HCT116 (cell line): ENCODE data around the gene EYA2.

Experiments
- ATF3 ChIP-seq: IDR thresholded peaks from 2 replicates; pipeline ENCODE4 v1.6.1; 2012
- ELF1 ChIP-seq: IDR thresholded peaks from 2 replicates; pipeline ENCODE4 v1.6.1; 2012; ENCODE audit warnings: low read depth, borderline replicate concordance
- EZH2 ChIP-seq: fragments of 200-600 bp; sonication (generic); IDR thresholded peaks from 2 replicates; pipeline ENCODE4 v1.6.1; 2017; ENCODE audit warnings: antibody characterized with exemption, mixed run types
- MAX ChIP-seq: IDR thresholded peaks from 2 replicates; pipeline ENCODE4 v1.6.1; 2012
- POLR2A ChIP-seq: IDR thresholded peaks from 2 replicates; pipeline ENCODE4 v1.7.0; 2011; ENCODE audit warnings: borderline replicate concordance; ENCODE audit not compliant: insufficient read depth, insufficient read length; ENCODE audit errors: extremely low read depth
- POLR2AphosphoS5 ChIP-seq: IDR thresholded peaks from 2 replicates; pipeline ENCODE4 v1.6.1; 2011; ENCODE audit warnings: mild to moderate bottlenecking, low read depth, low read length, moderate library complexity
- REST ChIP-seq: IDR thresholded peaks from 2 replicates; pipeline ENCODE4 v1.6.1; 2012; ENCODE audit warnings: low read depth
- SIN3A ChIP-seq: IDR thresholded peaks from 2 replicates; pipeline ENCODE4 v1.6.1; 2012; ENCODE audit warnings: low read depth
- SP1 ChIP-seq: IDR thresholded peaks from 2 replicates; pipeline ENCODE4 v1.6.1; 2012; ENCODE audit warnings: low read depth
- ZBTB33 ChIP-seq: IDR thresholded peaks from 2 replicates; pipeline ENCODE4 v1.6.1; 2011; ENCODE audit warnings: mild to moderate bottlenecking, low read length, moderate library complexity; ENCODE audit not compliant: insufficient replicate concordance; ENCODE audit errors: extremely low read depth
- ZFX ChIP-seq: fragments of 450-650 bp; IDR thresholded peaks from 2 replicates; pipeline ENCODE4 v1.6.1; 2017
- ZNF274 ChIP-seq: fragments of 200-500 bp; sonication (Bioruptor generic); IDR thresholded peaks from 2 replicates; pipeline ENCODE4 v1.6.1; 2014; ENCODE audit warnings: mild to moderate bottlenecking, low read depth, low read length, inconsistent platforms
- TF ChIP-seq, protein P1 (sequence below), 3 experiments: fragments of 200-600 bp in 1 of 3; sonication (generic) in 1 of 3; IDR thresholded peaks in 2 of 3; conservative IDR thresholded peaks in 1 of 3; 2 replicates each; pipeline ENCODE4 v1.5.1; 2012 to 2017; ENCODE audit warnings: low read depth in 2 of 3, low read length in 2 of 3, antibody characterized with exemption in 1 of 3, borderline replicate concordance in 1 of 3, control low read depth in 1 of 3, mild to moderate bottlenecking in 1 of 3, mixed read lengths in 1 of 3, mixed run types in 1 of 3, moderate library complexity in 1 of 3; ENCODE audit not compliant: insufficient read depth in 1 of 3

DNA sequence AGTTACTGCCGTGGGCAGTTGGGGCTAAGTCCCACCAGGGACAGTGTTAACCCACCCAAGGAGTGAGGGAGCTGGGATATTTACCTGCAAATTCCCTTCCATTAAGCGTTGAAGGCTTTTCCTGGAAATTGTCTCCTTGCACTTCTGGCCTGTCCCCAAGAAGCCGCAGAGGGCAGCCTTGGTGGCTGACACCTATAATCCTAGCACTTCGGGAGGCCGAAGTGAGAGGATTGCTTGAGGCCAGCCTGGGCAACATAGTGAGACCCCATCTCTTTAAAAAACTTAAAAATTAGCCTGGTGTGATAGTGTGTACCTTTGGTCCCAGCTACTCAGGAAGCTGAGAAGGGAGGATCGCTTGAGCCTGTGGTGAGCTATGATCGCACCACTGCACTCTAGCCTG is 204.4 kb downstream of the EYA2 start:
- no peak for TF ChIP-seq EZH2
- TF ChIP-seq, protein P1, sequence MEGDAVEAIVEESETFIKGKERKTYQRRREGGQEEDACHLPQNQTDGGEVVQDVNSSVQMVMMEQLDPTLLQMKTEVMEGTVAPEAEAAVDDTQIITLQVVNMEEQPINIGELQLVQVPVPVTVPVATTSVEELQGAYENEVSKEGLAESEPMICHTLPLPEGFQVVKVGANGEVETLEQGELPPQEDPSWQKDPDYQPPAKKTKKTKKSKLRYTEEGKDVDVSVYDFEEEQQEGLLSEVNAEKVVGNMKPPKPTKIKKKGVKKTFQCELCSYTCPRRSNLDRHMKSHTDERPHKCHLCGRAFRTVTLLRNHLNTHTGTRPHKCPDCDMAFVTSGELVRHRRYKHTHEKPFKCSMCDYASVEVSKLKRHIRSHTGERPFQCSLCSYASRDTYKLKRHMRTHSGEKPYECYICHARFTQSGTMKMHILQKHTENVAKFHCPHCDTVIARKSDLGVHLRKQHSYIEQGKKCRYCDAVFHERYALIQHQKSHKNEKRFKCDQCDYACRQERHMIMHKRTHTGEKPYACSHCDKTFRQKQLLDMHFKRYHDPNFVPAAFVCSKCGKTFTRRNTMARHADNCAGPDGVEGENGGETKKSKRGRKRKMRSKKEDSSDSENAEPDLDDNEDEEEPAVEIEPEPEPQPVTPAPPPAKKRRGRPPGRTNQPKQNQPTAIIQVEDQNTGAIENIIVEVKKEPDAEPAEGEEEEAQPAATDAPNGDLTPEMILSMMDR (IDR thresholded peaks at IDR 0.05 in 2 of 3, conservative IDR thresholded peaks at IDR 0.05 in 1 of 3; ENCODE audit: borderline replicate concordance in 1 of 3, insufficient read depth in 1 of 3, low read depth in 2 of 3, low read length in 2 of 3): no peak
- TF ChIP-seq POLR2A: no peak
- TF ChIP-seq ZNF274: no peak
- TF ChIP-seq ELF1: no peak
- no peak for TF ChIP-seq MAX
- no peak for TF ChIP-seq REST
- TF ChIP-seq ATF3: no peak
- TF ChIP-seq ZBTB33: no peak
- no peak for TF ChIP-seq ZFX
- TF ChIP-seq POLR2AphosphoS5: no peak
- TF ChIP-seq SP1: no peak
- no peak for TF ChIP-seq SIN3A
